H1 (cell line): ENCODE results near the gene IL36RN. TPM values are rescaled to one million over a fixed set of nuclear protein-coding genes. Genes with fewer than 3 reads are reported as not detected.

Source experiments
- CTCF ChIA-PET: fragments of 300-600 bp; sonication (Branson Sonifier 250); formaldehyde crosslinking; loops from one replicate; lab custom pipeline; 2021; ENCODE audit not compliant: partially characterized antibody; lab: Charles Lee
- POLR2A ChIA-PET: fragments of 300-600 bp; sonication (Branson Sonifier 250); formaldehyde crosslinking; loops from one replicate; lab custom pipeline; 2021; ENCODE audit warnings: inconsistent platforms; ENCODE audit not compliant: partially characterized antibody; lab: Charles Lee
- DNase-seq, 2 experiments: peaks; one replicate each; pipeline versions ENCODE4 v3.0.0 to v3.0.0-alpha.2; 2010 to 2022; ENCODE audit warnings: low spot score in 2 of 2, low read depth in 1 of 2, mixed read lengths in 1 of 2
- FAIRE-seq: peaks from 2 replicates; lab custom pipeline; 2011; peaks lifted over from hg19 to GRCh38; lab: Jason Lieb, UNC
- H2AFZ ChIP-seq: 2 replicates; pipeline ENCODE4 v1.8.1; 2012; ENCODE audit warnings: low read length, inconsistent platforms
- H2AK5ac ChIP-seq: 2 replicates; pipeline ENCODE4 v1.6.1; 2013; ENCODE audit warnings: low read depth, low read length
- H2BK120ac ChIP-seq: replicated peaks from 2 replicates; pipeline ENCODE3; 2013; ENCODE audit warnings: low read depth, low read length, inconsistent platforms
- H2BK12ac ChIP-seq: 2 replicates; pipeline ENCODE4 v1.6.1; 2013; ENCODE audit warnings: low read depth, low read length
- H2BK15ac ChIP-seq: 2 replicates; pipeline ENCODE4 v1.6.1; 2013; ENCODE audit warnings: low read length
- H2BK20ac ChIP-seq: 2 replicates; pipeline ENCODE4 v1.6.1; 2013; ENCODE audit warnings: low read length
- H2BK5ac ChIP-seq: 2 replicates; pipeline ENCODE4 v1.6.1; 2013; ENCODE audit warnings: low read depth, low read length
- H3K14ac ChIP-seq: 2 replicates; pipeline ENCODE4 v1.6.1; 2013; ENCODE audit warnings: inconsistent platforms; ENCODE audit not compliant: insufficient read length
- H3K18ac ChIP-seq: 2 replicates; pipeline ENCODE4 v1.6.1; 2013; ENCODE audit warnings: low read length; ENCODE audit errors: extremely low read depth
- H3K23ac ChIP-seq: 2 replicates; pipeline ENCODE4 v1.6.1; 2013; ENCODE audit warnings: inconsistent platforms; ENCODE audit not compliant: insufficient read length
- H3K23me2 ChIP-seq: 2 replicates; pipeline ENCODE4 v1.6.1; 2013; ENCODE audit warnings: low read depth, low read length
- H3K27ac ChIP-seq: 2 replicates; pipeline ENCODE4 v1.6.1; 2011; ENCODE audit warnings: low read depth, low read length, inconsistent platforms
- H3K27me3 ChIP-seq, 4 experiments: replicated peaks in 1 of 4; 1 replicate in 1 of 4; 2 replicates in 3 of 4; pipeline versions ENCODE4 v1.6.1 to v1.8.1; 2011 to 2013; ENCODE audit warnings: low read length in 3 of 4, mild to moderate bottlenecking in 3 of 4, inconsistent platforms in 2 of 4, mixed read lengths in 2 of 4, moderate library complexity in 1 of 4; ENCODE audit not compliant: control insufficient read depth in 3 of 4, insufficient read depth in 3 of 4; ENCODE audit errors: extremely low read depth in 1 of 4
- H3K36me3 ChIP-seq, 4 experiments: 2 replicates each; pipeline versions ENCODE4 v1.6.1 to v1.8.1; 2011 to 2013; ENCODE audit warnings: mild to moderate bottlenecking in 4 of 4, low read length in 3 of 4, moderate library complexity in 2 of 4, control low read depth in 1 of 4, inconsistent platforms in 1 of 4; ENCODE audit not compliant: insufficient read depth in 4 of 4, control insufficient read depth in 2 of 4
- H3K4ac ChIP-seq: replicated peaks from 2 replicates; pipeline ENCODE3; 2013; ENCODE audit warnings: low read length, low read depth, mixed read lengths, inconsistent platforms; ENCODE audit not compliant: insufficient read length
- H3K4me1 ChIP-seq, 4 experiments: replicated peaks in 1 of 4; 1 replicate in 1 of 4; 2 replicates in 3 of 4; pipeline versions ENCODE4 v1.6.1 to v1.8.1; 2011 to 2013; ENCODE audit warnings: low read length in 3 of 4, inconsistent platforms in 2 of 4, mixed read lengths in 1 of 4; ENCODE audit not compliant: insufficient read depth in 4 of 4, control insufficient read depth in 3 of 4
- H3K4me2 ChIP-seq, 2 experiments: 2 replicates each; pipeline versions ENCODE4 v1.6.1 to v1.8.1; 2011 to 2013; ENCODE audit warnings: low read depth in 2 of 2, low read length in 2 of 2, control low read depth in 1 of 2, inconsistent platforms in 1 of 2, mild to moderate bottlenecking in 1 of 2; ENCODE audit not compliant: insufficient read depth in 1 of 2
- H3K4me3 ChIP-seq, 4 experiments: fragments of 200-600, 300-600 bp in 1 of 4; sonication (generic), shearing (Covaris generic), sonication (Bioruptor Twin) in 1 of 4; 2 replicates each; pipeline versions ENCODE4 v1.5.1 to v1.8.1; 2011 to 2016; ENCODE audit warnings: low read length in 4 of 4, low read depth in 3 of 4, control low read depth in 2 of 4, inconsistent platforms in 2 of 4, mild to moderate bottlenecking in 2 of 4, mixed read lengths in 1 of 4, moderate library complexity in 1 of 4; ENCODE audit not compliant: insufficient read depth in 2 of 4; ENCODE audit errors: extremely low read depth in 1 of 4
- H3K56ac ChIP-seq: replicated peaks from 2 replicates; pipeline ENCODE3; 2013; ENCODE audit warnings: low read depth, mild to moderate bottlenecking, mixed read lengths, low read length, inconsistent platforms; ENCODE audit not compliant: insufficient read length
- H3K79me1 ChIP-seq: 2 replicates; pipeline ENCODE4 v1.6.1; 2013; ENCODE audit warnings: low read depth, low read length, control low read depth
- H3K79me2 ChIP-seq, 2 experiments: 2 replicates each; pipeline versions ENCODE4 v1.6.1 to v1.8.1; 2012 to 2013; ENCODE audit warnings: low read length in 2 of 2, mild to moderate bottlenecking in 2 of 2, inconsistent platforms in 1 of 2; ENCODE audit not compliant: insufficient read depth in 2 of 2, control insufficient read depth in 1 of 2
- H3K9ac ChIP-seq, 4 experiments: replicated peaks in 1 of 4; 1 replicate in 1 of 4; 2 replicates in 3 of 4; pipeline versions ENCODE4 v1.6.1 to v1.8.1; 2011 to 2013; ENCODE audit warnings: low read depth in 3 of 4, low read length in 3 of 4, control low read depth in 2 of 4, mild to moderate bottlenecking in 2 of 4, moderate library complexity in 2 of 4, inconsistent platforms in 1 of 4; ENCODE audit errors: extremely low read depth in 1 of 4
- H3K9me3 ChIP-seq, 2 experiments: 2 replicates each; pipeline versions ENCODE4 v1.6.1 to v1.8.1; 2012 to 2013; ENCODE audit warnings: mild to moderate bottlenecking in 2 of 2, moderate library complexity in 2 of 2, control low read depth in 1 of 2, inconsistent platforms in 1 of 2, low read depth in 1 of 2, low read length in 1 of 2, mixed read lengths in 1 of 2; ENCODE audit not compliant: insufficient read depth in 2 of 2
- H4K20me1 ChIP-seq, 2 experiments: replicated peaks in 1 of 2; 2 replicates each; pipeline versions ENCODE3 to v1.8.1; 2011 to 2013; ENCODE audit warnings: inconsistent platforms in 2 of 2, low read length in 2 of 2, mild to moderate bottlenecking in 1 of 2; ENCODE audit not compliant: insufficient read depth in 2 of 2, control insufficient read depth in 1 of 2
- H4K5ac ChIP-seq: 2 replicates; pipeline ENCODE4 v1.6.1; 2013; ENCODE audit warnings: low read length, low read depth, mixed read lengths, inconsistent platforms; ENCODE audit not compliant: insufficient read length
- H4K8ac ChIP-seq: 2 replicates; pipeline ENCODE4 v1.8.0; 2013; ENCODE audit warnings: mild to moderate bottlenecking, moderate library complexity, low read length, inconsistent platforms; ENCODE audit not compliant: insufficient read depth; ENCODE audit errors: extremely low read depth
- H4K91ac ChIP-seq: replicated peaks from 2 replicates; pipeline ENCODE3; 2013; ENCODE audit warnings: low read length, mixed read lengths, inconsistent platforms; ENCODE audit not compliant: insufficient read length
- BACH1 ChIP-seq: IDR thresholded peaks from 2 replicates; pipeline ENCODE4 v1.6.1; 2012; ENCODE audit warnings: low read length, improper control_type of control experiment
- BCL11A ChIP-seq, 2 experiments: IDR thresholded peaks; one replicate each; pipeline ENCODE4 v1.6.1; 2011; ENCODE audit warnings: low read depth in 2 of 2, low read length in 2 of 2, mild to moderate bottlenecking in 2 of 2
- CBX5 ChIP-seq: fragments of 300-800, 300-1000 bp; sonication (generic); IDR thresholded peaks from 2 replicates; pipeline ENCODE4 v1.7.1; 2016; ENCODE audit warnings: antibody characterized with exemption, low read length, low read depth
- FOSL1 ChIP-seq: IDR thresholded peaks from 2 replicates; pipeline ENCODE4 v1.6.1; 2011; ENCODE audit warnings: mild to moderate bottlenecking, low read depth, low read length, moderate library complexity; ENCODE audit not compliant: insufficient read depth
- POLR2A ChIP-seq, 2 experiments: IDR thresholded peaks; 1 replicate in 1 of 2; 2 replicates in 1 of 2; pipeline ENCODE4 v1.6.1; 2011; ENCODE audit warnings: low read depth in 2 of 2, low read length in 2 of 2, mild to moderate bottlenecking in 2 of 2; ENCODE audit errors: control extremely low read depth in 1 of 2
- RBBP5 ChIP-seq: IDR thresholded peaks from 2 replicates; pipeline ENCODE4 v1.7.1; 2012; ENCODE audit warnings: low read depth, mild to moderate bottlenecking, inconsistent platforms, low read length, moderate library complexity, borderline replicate concordance
- SIX5 ChIP-seq: IDR thresholded peaks from 2 replicates; pipeline ENCODE4 v1.6.1; 2011; ENCODE audit warnings: mild to moderate bottlenecking, low read depth, low read length
- TAF1 ChIP-seq: IDR thresholded peaks from 2 replicates; pipeline ENCODE4 v1.6.1; 2011; ENCODE audit warnings: mild to moderate bottlenecking, low read depth, low read length
- TCF12 ChIP-seq: IDR thresholded peaks from 2 replicates; pipeline ENCODE4 v1.6.1; 2011; ENCODE audit warnings: low read depth, mild to moderate bottlenecking, low read length
- ZNF274 ChIP-seq: IDR thresholded peaks from 2 replicates; pipeline ENCODE4 v1.7.0; 2012; ENCODE audit warnings: low read length, borderline replicate concordance; ENCODE audit errors: extremely low read depth
- WGBS, 2 experiments: shearing (Covaris generic) in 1 of 2; methylation state at CpG; one replicate each; pipeline versions ENCODE4 v1.1.6 to v1.1.7; 2013 to 2015; ENCODE audit warnings: low lambda C conversion rate in 2 of 2, mixed read lengths in 2 of 2, inconsistent platforms in 1 of 2, low coverage in 1 of 2, missing lambda C conversion rate in 1 of 2; ENCODE audit not compliant: insufficient replicate concordance in 2 of 2, insufficient coverage in 1 of 2, insufficient read length in 1 of 2; ENCODE audit errors: extremely low coverage in 1 of 2, missing lambda C conversion rate in 1 of 2; 5-methylcytosine and 5-hydroxymethylcytosine counted together
- polyA plus RNA-seq, 7 experiments: library from polyadenylated mRNA; depleted of rRNA in 3 of 7; stranded (reverse) in 5 of 7; unstranded in 2 of 7; fragments of >200 nt in 5 of 7; fragments of 200-250 nt in 2 of 7; gene quantifications; 1 replicate in 5 of 7; 2 replicates in 1 of 7; 4 replicates in 1 of 7; pipeline versions ENCODE4 v1.2.1 to v1.2.3, GENCODE V29; 2011 to 2013; ENCODE audit warnings: missing spikeins in 2 of 7, mixed read lengths in 2 of 7
- total RNA-seq: library from RNA; stranded (reverse); fragmentation: NEBNext Ultra II Directional; extraction: Animal tissue kit (Norgen Biotek cat#: 25700); gene quantifications from 2 replicates; pipeline ENCODE4 v1.2.1, GENCODE V29; 2021
- TF ChIP-seq, protein P1 (sequence below), 3 experiments: IDR thresholded peaks; 1 replicate in 2 of 3; 2 replicates in 1 of 3; pipeline versions ENCODE4 v1.5.1 to v1.6.1; 2011; ENCODE audit warnings: low read length in 3 of 3, mild to moderate bottlenecking in 3 of 3, inconsistent platforms in 2 of 3, low read depth in 1 of 3, moderate library complexity in 1 of 3; ENCODE audit not compliant: insufficient read depth in 1 of 3; ENCODE audit errors: control extremely low read depth in 1 of 3

Gene IL36RN
- total and polyA plus RNA-seq, 2 of the 8 experiments (the other 6 are each of a cell fraction or from before 2014, with no cell fraction given), result not detected

DNA sequence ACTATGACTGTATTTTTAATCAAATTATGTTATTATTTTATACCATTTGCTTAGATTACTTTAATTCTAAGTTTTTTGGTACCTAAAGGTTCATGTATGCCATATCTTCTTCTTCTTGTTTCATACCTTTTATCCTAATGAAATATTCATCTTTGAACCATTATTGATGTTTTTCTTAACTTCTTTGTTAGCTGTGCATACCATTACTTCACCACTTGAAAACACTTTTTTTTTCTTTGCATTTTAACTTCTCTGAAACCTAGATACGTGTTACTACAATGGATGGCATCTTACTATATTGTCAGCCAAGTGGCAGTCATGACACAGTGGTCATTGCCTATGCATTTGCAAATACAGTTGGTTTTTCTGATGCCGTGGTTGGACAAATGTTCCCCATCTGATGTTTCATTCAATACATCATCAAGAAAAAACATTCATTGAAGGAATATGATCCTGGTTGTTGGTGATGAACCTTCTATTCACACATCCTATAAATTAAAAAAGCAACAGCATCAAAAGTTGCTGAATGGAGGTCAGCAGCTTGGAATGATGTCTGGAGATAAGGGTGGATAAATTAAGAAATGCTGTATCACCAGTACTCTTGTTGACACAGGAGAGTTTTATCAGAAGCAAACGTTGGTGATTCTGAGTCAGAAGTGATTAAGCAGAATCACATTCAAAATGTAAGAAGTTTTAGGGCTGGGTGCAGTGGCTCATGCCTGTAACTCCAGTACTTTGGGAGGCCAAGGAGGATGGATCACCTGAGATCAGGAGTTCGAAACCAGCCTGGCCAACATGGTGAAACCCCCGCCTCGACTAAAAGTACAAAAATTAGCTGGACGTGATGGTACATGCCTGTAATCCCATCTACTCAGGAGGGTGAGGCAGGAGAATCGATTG is 46.3 kb upstream of the IL36RN start:
- H3K23me2 ChIP-seq, result no peaks in the 10 kb centered on the region
- H3K27ac ChIP-seq, result no peak overlapping the region
- H3K9ac ChIP-seq, result no peak overlapping the region
- H3K4me1 ChIP-seq, result no peaks in the 10 kb centered on the region
- ChIA-PET POLR2A (no interaction called here), CTCF (interaction anchor here (1.5 kb wide), 1 partner anchor 68 kb away, joined by 3 read pairs; no protein-coding TSS in a partner anchor)
- H3K27me3 ChIP-seq, result no peaks in the 10 kb centered on the region
- no peak overlapping the region for H3K4me3 ChIP-seq
- no peak overlapping the region for H3K56ac ChIP-seq
- FAIRE-seq (no peak), DNase-seq (no peak)
- H4K91ac ChIP-seq, result no peak overlapping the region
- no peak overlapping the region for H3K23ac ChIP-seq
- H3K79me1 ChIP-seq, result no peaks in the 10 kb centered on the region
- no peak overlapping the region for H4K8ac ChIP-seq
- no peaks in the 10 kb centered on the region for H3K36me3 ChIP-seq
- H2BK20ac ChIP-seq, result no peak overlapping the region
- no peak overlapping the region for H2BK15ac ChIP-seq
- no peak overlapping the region for H4K5ac ChIP-seq
- H2BK5ac ChIP-seq, result no peak overlapping the region
- H2BK12ac ChIP-seq, result no peak overlapping the region
- WGBS, 2 experiments, result 81% methylated on average over 8 of the region's 8 CpGs; no CpG with 5 or more reads in 1 of the 2 experiments
- H3K9me3 ChIP-seq, result no peaks in the 10 kb centered on the region
- no peak overlapping the region for H3K4ac ChIP-seq
- no peaks in the 10 kb centered on the region for H4K20me1 ChIP-seq
- no peaks in the 10 kb centered on the region for H3K79me2 ChIP-seq
- H3K14ac ChIP-seq, result no peak overlapping the region
- H2AFZ ChIP-seq, result no peak overlapping the region
- H2AK5ac ChIP-seq, result no peak overlapping the region
- no peak overlapping the region for H2BK120ac ChIP-seq
- H3K18ac ChIP-seq, result no peak overlapping the region
- no peak overlapping the region for H3K4me2 ChIP-seq
- no peak for TF ChIP-seq CBX5
- no peak for TF ChIP-seq TCF12
- no peak for TF ChIP-seq SIX5
- TF ChIP-seq, protein P1, sequence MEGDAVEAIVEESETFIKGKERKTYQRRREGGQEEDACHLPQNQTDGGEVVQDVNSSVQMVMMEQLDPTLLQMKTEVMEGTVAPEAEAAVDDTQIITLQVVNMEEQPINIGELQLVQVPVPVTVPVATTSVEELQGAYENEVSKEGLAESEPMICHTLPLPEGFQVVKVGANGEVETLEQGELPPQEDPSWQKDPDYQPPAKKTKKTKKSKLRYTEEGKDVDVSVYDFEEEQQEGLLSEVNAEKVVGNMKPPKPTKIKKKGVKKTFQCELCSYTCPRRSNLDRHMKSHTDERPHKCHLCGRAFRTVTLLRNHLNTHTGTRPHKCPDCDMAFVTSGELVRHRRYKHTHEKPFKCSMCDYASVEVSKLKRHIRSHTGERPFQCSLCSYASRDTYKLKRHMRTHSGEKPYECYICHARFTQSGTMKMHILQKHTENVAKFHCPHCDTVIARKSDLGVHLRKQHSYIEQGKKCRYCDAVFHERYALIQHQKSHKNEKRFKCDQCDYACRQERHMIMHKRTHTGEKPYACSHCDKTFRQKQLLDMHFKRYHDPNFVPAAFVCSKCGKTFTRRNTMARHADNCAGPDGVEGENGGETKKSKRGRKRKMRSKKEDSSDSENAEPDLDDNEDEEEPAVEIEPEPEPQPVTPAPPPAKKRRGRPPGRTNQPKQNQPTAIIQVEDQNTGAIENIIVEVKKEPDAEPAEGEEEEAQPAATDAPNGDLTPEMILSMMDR (IDR thresholded peaks at IDR 0.05; ENCODE audit: control extremely low read depth in 1 of 3, insufficient read depth in 1 of 3, low read depth in 1 of 3, low read length in 3 of 3), result no peak
- TF ChIP-seq BCL11A (IDR thresholded peaks at IDR 0.05; ENCODE audit: low read depth in 2 of 2, low read length in 2 of 2), result no peak
- TF ChIP-seq ZNF274, result no peak
- TF ChIP-seq FOSL1, result no peak
- no peak for TF ChIP-seq BACH1
- TF ChIP-seq RBBP5, result no peak
- TF ChIP-seq TAF1, result no peak
- TF ChIP-seq POLR2A (IDR thresholded peaks at IDR 0.05; ENCODE audit: control extremely low read depth in 1 of 2, low read depth in 2 of 2, low read length in 2 of 2), result no peak
